Activated T-cell treated with anti-CD3 and anti-CD28 coated beads for 1 hour (primary cell): ENCODE results near the gene B3GNT5.
"Not testable (repeated sequence)": the region's sequence is repeated elsewhere in the genome, so short reads cannot be mapped to it uniquely, and the experiment has no call there.

Source experiments
- DNase-seq: peaks from one replicate; pipeline ENCODE4 v3.0.0-alpha.2; 2020; ENCODE audit warnings: low read depth

B3GNT5 gene

GRCh38 chr3:183230251-183230650 is 22.8 kb upstream of the B3GNT5 start:
- DNase-seq, result not testable (repeated sequence)

GRCh38 chr3:183230826-183231225 is 22.2 kb upstream of the B3GNT5 start:
- no peak for DNase-seq

DNA sequence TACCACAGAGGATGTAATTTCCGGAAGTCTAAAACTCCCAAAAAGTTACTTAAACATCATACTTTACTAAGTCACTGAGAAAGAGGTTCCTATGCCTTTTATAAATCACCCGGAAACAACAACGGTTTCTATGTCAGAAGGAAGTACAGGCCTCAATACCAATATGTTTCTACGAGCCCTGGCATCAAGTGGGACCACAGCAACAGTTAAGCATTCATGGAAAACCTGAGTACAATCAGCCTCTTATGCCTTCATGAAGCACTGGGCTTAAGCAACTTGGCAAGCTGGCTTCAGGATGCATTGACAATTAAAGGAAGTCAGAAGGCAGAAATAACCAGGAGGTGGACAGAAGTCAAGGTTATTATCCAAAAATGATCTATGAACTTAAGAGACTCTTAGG is 19.1 kb upstream of the B3GNT5 start:
- DNase-seq, result no peak

GRCh38 chr3:183239046-183239445 is 14.0 kb upstream of the B3GNT5 start:
- DNase-seq, result no peak

- DNase-seq, result no peak
Observed at GRCh38 chr3:183242431-183242830, 10.6 kb upstream of the B3GNT5 start.

GRCh38 chr3:183244219-183244618 is 8.8 kb upstream of the B3GNT5 start:
- no peak for DNase-seq

DNA sequence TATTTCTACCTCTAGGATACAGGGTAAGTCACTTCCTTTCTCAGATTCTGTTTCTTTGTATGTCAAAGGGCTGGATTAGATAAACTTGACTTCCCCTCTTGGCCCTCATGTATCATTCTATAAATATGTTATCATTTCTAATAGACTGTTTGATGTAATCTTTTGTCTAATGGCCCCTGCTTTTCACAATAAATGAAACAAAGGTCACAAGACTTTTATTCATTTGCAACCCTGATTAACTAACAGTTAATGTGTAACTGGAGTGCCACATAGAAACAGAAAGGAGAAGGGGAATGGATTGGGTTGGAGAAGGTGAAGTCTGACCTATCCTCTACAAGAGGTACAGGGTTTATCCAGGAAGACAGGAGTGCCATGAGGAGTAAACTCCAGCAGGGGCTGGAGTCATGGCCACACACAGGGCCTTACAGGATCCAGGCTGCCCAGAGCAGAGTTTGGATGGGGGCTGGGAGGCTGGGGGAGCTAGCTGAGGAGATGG is 8.0 kb upstream of the B3GNT5 start:
- DNase-seq, result no peak

GRCh38 chr3:183247011-183247589 is 6.0 kb upstream of the B3GNT5 start:
- no peak for DNase-seq

DNA sequence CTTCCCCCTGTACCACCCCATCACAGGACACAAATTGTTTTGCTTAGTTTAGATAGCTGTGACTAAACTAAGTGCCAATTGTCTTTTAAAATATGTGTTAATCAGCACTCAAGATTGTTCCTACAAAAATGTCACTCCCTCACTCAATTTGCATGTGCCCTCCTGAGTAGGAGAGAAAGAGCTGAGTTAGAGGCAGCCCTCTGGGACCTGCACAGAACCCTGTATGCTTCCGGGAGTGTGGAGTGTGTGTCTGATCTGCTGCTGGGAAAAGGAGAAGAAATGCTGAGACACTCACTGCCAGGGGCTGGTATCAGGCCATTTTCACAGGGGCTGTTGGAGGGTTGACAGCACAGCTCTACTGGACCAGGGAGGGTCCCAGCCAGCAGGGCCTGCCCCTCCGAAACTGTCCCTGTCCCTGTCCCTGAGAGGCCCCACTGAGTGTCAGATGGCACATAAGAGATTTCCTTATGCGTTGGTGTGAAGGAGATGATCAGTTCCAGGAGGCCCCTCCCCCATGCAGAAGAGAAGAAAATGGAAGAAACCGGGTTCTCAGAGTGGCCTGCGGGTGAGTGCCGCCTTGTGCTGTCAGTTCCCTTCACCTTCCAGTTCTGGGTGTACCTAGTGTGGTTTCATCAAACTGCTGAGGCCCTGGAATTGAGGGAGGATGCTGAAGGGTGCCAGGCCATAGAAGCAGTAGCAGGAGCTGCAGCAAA is 3.9 kb upstream of the B3GNT5 start:
- DNase-seq, result no peak

DNA sequence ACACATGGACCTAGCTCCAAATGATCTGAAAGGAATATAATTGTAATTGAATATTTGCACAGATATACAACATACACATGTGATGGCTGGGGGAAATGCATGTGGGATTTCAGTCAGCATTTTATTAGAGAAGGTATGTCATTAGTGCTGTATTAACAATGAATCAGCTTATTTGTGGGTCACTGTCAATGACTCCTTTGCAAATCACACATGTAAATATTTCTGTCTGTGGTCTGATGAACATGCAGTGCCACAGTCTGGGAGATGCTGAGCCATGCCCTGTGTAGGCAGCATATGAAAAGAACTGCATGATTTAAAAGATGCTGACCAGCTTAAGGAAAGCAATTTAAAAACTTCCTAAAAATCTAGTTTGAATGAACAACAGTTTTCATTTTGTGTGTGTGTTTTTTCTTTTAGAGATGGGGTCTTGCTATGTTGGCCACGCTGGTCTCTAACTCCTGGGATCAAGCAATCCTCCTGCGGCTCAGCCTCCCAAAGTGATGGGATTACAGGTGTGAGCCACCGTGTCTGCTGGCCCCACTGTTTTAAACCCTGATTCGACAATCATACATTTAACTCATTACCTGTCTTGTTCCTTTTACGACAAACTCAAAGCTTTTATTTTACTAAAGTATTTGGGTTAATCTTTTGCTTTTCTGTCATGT is 803 bp upstream of the B3GNT5 start:
- no peak for DNase-seq

DNA sequence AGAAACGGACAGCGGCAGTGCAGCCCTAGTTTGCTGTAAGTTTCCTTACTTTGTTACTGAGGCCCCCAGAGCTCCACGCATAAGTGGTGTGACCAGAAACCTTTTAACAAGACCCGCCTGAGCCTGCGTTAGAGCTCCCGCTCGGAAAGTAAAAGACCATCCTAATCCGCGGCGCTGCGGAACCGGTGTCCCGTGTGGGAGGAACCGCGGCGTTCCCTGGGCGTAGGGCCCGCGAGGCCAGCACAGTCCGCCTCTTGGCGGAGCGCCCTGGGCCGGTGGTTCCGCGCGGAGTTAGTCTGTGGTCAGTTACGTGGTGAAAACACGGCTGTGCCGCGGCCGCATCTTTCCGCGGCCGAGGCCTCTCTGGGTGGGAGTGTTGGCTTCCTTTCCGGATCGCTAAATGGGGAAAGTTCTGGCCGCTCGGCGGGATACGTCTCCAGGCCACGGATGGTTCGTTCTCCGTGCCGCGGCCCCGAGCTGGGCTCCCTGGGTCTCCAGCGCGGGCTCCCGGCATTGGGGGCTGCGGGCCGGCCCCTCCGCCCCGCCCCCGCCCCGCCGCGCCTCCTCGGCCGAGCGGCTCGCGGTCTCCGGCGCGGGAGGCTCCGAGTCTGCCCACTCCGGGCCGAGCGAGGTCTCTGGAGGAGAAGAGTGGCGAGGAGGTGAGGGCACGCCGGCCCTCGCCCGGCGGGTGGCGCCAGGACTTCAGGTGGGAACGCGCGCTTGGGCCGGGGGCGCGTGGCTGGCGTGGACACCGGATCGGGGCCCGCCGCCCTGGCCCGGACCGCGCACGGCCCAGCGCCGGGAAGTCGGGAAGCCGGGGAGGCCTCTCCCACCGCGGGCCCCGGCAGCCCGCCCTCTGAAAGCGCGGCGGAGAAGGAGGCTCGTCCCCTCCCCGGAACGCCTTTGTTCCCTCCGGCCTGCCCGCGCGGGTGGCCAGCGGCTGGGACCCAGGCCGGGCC is 754 bp downstream of the B3GNT5 start:
- DNase-seq, result no peak

DNA sequence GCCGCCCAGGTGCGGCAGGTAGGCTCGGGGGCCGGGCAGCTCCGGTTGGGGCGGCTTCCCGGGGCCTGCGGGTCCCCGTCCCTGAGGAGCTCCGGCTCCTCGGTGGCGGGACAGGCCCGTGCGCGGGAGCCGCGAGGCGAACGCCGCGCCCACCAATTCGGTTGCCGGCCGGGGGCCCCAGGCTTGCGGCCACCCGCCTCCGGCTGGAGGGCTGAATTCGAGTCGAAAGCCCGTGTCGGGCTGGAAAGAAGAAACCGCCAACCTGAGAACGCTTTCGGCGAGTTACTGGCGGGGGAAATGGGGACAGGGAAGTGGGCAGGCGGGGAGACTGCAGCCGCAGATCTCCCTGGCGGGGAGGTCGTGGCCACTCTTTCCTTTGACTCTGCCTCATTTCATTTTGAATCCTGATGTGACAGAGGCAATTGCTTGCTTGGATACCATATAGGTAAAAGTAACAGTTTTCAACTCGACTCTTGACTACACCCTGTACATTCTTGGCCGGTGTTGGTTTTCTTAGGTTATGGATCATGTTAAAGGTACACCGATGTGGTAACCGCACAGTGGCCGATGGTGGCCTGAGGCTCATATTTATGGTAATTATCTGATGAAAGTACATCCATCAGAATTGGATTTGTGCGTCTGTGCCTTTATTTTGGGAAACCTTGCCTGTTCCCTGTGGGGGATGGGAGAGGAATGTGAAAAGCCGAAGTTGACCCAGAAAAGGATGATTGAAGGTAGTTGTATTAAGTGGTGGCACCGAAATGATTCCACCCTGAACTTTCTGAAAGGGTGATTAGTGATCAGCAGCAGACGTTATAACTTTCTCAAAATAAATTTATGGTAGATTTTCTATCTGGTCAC is 1.7 kb downstream of the B3GNT5 start:
- no peak for DNase-seq

GRCh38 chr3:183255348-183255730 is 2.3 kb downstream of the B3GNT5 start:
- no peak for DNase-seq

DNA sequence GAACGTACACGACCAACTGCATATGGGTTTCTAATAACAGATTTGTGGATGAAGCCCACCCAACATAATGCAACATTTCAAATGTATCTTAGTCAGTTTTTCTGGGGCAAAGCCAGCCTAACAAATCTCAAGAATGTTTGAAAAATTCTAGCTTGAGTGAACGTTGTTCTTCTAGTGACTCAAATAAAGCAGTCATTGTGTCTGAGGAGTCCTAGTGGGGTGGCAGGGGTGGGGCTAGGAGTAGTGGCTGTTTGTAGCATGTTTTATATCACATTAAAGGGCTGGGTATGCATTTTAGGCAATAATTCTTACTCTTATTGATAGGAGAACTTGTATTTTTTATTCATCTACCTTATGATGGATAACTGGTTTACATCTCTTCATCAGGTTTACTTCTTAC is 6.0 kb downstream of the B3GNT5 start:
- DNase-seq, result no peak

GRCh38 chr3:183259621-183260020 is 6.6 kb downstream of the B3GNT5 start:
- DNase-seq, result no peak

- no peak for DNase-seq
Observed at GRCh38 chr3:183260167-183260904, 7.3 kb downstream of the B3GNT5 start.

DNA sequence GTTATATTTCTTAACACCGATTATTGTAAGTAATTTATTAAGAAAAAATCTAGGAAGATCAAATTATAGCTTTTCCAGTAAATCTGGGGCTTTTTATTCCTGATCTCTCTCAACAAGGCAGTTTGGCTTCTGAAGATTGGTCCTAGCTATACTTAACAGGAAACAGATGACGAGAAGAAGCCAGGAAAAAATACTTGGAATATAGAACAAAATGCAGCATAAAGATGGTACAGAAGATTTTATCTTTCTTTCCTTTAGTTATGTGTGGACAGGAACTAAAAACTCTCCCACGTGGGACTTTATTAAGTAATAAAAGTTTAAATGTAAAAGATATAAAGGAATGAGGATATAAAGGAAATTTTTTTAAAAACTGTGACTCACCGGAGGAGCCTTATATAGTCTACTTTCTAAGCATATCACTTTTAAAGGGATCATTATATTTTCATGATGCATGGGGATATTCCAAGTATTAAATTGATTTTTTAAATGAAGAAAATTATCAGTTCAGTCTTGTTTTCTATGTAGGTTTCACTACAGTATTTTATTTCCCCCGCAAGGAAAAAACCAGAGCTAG is 8.2 kb downstream of the B3GNT5 start:
- DNase-seq, result no peak

GRCh38 chr3:183262875-183263378 is 9.9 kb downstream of the B3GNT5 start:
- DNase-seq, result no peak

DNA sequence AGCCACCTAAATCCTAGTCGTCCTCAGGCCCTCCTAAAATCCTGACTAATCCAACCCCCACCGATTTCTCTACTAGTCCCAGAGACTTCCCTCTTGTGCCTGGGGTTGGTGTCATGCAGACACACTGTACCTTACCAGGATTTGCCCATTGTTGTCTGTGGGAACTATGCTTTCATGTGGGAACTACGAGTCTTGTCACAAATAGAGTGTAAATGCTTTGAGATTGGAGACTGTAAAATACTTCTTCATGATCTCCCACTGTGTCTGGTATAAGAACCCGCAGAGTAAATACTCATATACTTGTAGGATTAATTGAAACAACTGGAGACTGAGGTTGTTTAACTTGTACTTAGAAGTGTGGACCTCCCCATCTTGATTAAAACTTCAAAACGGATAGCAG is 11.2 kb downstream of the B3GNT5 start:
- no peak for DNase-seq

GRCh38 chr3:183265157-183265642 is 12.1 kb downstream of the B3GNT5 start:
- no peak for DNase-seq
